ENCODE measurements around the gene FNDC3B.

DNA sequence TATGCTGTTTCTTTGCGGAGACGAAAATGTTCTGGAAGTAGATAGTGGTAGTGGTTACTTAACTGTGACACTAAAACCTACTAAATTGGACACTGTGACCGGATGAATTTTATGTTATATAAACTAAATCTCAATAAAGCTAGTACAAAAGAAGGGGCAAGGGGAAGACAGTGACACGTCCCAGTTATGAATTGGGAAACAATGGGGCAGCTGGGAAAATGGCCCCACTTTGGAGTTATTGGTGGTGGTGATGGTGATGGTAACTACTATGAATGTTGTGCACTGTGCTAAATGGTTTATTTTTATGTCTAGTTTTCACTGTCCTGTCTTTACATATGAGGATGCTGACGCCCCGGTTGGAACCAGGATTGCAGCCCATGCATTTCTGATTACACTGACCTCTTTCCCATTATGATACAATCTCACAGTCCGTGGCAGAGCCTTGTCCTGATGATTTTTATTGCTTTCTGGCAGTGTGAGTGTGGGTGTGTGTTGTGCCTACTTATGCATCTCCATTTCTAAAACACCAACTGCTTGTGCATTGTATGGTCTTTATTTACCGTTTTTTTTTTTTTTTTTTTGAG, 192.0 kb downstream of the FNDC3B start:
- TF ChIP-seq, protein P1, sequence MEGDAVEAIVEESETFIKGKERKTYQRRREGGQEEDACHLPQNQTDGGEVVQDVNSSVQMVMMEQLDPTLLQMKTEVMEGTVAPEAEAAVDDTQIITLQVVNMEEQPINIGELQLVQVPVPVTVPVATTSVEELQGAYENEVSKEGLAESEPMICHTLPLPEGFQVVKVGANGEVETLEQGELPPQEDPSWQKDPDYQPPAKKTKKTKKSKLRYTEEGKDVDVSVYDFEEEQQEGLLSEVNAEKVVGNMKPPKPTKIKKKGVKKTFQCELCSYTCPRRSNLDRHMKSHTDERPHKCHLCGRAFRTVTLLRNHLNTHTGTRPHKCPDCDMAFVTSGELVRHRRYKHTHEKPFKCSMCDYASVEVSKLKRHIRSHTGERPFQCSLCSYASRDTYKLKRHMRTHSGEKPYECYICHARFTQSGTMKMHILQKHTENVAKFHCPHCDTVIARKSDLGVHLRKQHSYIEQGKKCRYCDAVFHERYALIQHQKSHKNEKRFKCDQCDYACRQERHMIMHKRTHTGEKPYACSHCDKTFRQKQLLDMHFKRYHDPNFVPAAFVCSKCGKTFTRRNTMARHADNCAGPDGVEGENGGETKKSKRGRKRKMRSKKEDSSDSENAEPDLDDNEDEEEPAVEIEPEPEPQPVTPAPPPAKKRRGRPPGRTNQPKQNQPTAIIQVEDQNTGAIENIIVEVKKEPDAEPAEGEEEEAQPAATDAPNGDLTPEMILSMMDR (conservative IDR thresholded peaks at IDR 0.05; ENCODE audit: low read depth, low read length): no peak
- TF ChIP-seq EZH2 (IDR thresholded peaks at IDR 0.05; ENCODE audit: low read length, unreplicated experiment): no peak
